ENCODE measurements around the gene ELMO1.

ELMO1 gene

DNA sequence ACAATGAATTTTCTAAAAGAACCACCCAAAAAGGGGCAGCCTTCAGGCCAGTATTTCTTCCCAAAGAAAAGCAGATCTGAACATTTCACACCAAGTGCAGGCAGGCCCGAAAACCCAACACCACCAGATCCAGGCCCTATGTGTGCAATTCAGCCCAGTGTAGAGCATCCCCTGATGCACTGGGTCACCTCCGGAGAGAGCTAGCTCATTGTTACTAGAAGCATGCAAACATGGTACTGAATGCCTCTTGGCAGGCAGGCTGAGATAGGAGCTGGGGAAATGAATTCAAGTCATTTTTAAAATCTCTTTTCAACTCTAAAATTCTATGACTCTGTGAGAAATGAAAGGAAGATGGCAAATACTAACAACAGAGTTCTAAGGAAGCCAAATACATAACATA, 174.8 kb downstream of the ELMO1 start:
- no peak for DNase-seq (ENCODE audit: low spot score)
- Histone ChIP-seq H3K4me3 (no peak overlapping the region), H3K27ac (no peak overlapping the region)
- TF ChIP-seq, protein P1, sequence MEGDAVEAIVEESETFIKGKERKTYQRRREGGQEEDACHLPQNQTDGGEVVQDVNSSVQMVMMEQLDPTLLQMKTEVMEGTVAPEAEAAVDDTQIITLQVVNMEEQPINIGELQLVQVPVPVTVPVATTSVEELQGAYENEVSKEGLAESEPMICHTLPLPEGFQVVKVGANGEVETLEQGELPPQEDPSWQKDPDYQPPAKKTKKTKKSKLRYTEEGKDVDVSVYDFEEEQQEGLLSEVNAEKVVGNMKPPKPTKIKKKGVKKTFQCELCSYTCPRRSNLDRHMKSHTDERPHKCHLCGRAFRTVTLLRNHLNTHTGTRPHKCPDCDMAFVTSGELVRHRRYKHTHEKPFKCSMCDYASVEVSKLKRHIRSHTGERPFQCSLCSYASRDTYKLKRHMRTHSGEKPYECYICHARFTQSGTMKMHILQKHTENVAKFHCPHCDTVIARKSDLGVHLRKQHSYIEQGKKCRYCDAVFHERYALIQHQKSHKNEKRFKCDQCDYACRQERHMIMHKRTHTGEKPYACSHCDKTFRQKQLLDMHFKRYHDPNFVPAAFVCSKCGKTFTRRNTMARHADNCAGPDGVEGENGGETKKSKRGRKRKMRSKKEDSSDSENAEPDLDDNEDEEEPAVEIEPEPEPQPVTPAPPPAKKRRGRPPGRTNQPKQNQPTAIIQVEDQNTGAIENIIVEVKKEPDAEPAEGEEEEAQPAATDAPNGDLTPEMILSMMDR (IDR thresholded peaks at IDR 0.05), result no peak

DNA sequence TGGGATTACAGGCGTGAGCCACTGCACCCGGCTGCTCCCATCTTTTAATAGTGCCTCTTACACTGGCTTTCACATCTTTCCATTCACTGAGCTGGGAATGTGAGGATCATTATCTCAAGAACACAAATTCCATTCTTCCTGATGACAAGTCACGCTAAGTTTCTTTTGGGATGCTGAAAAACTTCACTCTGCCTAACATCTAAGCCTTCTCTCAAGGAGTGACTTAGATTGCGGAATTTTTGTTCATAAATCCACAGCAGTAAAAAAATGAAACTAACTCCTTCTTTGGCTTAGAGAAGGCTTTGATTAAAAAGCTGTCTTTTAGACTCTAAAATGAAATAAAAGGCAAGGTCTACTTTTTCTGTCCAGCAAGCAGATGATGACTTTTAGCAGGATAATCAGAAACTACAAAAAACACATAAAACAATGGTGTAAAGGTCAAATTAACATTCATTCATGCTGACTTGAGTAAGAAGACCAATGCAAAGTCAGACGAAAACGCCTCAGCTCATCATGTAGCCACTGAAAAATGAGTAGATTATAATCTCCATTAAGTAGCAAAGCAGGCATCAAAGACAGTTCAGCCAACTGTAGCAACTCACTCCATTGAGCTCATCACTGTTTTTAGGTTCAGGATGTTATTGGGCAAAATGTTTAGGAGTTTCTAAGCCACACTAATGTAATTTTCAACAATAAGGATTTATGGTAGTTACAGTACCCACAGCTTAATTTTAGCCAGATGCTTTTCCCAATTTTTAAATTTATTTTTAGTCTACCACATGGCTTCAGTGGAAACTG, 178.8 kb downstream of the ELMO1 start:
- no peak overlapping the region for H3K27ac ChIP-seq
- TF ChIP-seq, protein P1 (IDR thresholded peaks at IDR 0.05), result no peak
- no peak for DNase-seq (ENCODE audit: low spot score)
- H3K4me3 ChIP-seq, result no peak overlapping the region

DNA sequence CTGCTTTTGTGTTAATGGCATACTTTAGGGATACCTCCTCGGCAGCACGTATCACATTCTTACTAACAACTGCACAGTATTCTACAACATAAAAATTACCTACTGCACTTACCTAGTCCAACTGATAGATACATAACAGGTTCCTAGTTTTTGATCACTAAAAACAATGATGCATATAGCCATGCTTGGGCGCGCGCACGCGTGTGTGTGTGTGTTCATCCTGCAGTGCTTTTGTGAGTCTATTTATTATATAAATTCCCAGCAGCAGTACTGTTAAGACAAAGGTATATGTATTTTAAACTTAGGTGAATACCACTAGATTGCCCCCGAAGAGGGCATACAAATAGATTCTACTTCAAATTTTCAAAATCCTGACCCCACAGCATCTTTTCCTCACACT, 181.4 kb downstream of the ELMO1 start:
- Histone ChIP-seq H3K27ac (no peak overlapping the region), H3K4me3 (no peak overlapping the region)
- TF ChIP-seq, protein P1 (IDR thresholded peaks at IDR 0.05), result no peak
- DNase-seq (ENCODE audit: low spot score), result no peak

DNA sequence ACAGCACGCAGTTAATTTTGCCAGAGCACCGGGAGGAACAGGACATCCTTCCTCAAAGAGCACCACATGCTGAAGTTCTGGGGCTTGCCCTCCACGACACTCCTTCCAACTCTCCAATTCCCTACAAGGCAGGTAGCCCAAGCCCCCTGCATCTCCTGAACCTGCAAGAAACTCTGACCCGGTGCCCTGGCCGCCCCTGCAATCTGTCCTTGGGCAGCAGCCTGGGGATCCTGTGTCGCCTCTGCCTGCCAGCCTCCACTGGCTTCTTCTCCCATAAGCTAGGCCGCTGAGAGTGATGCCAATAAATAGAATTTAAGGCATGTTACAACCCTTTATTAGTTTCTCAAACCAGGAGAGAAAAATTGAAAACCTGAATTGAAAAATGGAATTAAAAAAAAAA, 182.8 kb downstream of the ELMO1 start:
- TF ChIP-seq, protein P1 (IDR thresholded peaks at IDR 0.05), result no peak
- DNase-seq (ENCODE audit: low spot score), result no peak
- Histone ChIP-seq H3K27ac (no peak overlapping the region), H3K4me3 (no peak overlapping the region)

DNA sequence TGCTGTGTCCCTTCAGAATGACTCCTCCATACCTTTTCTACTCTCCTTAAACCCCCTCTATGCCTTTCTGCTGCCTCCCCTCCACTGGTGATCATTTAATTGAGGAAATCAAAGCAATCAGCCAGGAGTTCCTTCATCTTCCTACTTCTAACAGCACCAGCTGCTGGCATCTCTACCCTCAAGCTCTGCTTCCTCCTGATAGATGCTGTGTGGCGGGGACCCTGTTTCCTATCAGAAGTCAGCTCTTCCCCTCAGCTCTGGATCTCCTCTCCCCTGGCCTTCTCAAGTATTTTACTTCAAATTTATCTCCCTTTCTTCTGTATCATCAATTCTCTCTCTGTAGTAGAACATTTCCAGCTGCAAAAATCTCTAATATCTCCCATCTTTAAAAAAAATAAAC, 183.7 kb downstream of the ELMO1 start:
- no peak for DNase-seq (ENCODE audit: low spot score)
- no peak overlapping the region for H3K4me3 ChIP-seq
- TF ChIP-seq, protein P1 (IDR thresholded peaks at IDR 0.05), result no peak
- H3K27ac ChIP-seq, result no peak overlapping the region

DNA sequence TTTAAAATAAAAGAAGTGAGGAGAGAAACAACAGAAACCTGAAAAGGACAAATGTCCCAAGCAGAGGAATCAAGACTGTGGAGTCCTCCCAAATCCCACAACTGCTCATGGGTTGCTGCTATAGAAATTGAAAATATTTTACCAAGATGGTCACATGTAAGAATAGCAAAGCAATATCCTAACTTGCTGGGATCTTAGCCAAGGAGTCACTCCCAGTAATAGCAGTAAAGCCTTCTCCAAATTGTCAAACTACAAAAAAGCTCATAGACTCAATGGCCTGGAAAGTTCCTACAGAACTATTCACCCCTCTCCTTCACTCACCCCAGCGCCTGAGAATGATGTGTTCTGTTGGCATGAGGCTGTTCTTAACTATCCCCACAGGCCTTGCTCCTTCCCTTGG, 186.5 kb downstream of the ELMO1 start:
- H3K4me3 ChIP-seq, result no peak overlapping the region
- no peak for DNase-seq (ENCODE audit: low spot score)
- TF ChIP-seq, protein P1 (IDR thresholded peaks at IDR 0.05), result no peak
- no peak overlapping the region for H3K27ac ChIP-seq

DNA sequence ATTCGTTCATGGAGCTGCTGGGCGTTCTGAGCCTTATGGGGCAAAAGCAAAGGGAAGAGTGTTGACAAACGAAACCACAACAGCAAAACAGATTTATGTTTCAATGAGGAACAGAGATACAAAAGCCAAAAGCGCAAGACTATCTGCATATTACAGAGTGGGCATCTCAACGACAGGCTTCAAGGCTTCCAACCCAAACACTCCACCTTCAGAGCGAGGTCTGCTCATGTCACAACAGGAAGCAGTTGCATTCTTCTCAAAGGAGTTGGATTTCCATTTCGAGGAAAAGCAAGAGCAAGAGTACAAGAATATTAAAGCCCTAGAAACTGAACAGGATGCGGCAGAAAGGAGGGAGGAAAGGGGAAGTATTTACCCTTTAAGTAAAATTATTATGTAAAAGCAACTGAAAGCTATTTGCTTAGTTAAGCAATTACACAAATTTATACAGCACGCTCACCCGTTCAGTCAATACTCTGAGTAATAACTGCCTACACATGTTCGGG, 189.3 kb downstream of the ELMO1 start:
- DNase-seq (ENCODE audit: low spot score), result no peak
- no peak overlapping the region for H3K4me3 ChIP-seq
- no peak overlapping the region for H3K27ac ChIP-seq
- TF ChIP-seq, protein P1 (IDR thresholded peaks at IDR 0.05), result no peak
